ENCODE data around the gene INPP5A. TPM values are rescaled to one million over a fixed set of nuclear protein-coding genes. Genes with fewer than 3 reads are reported as not detected.

The INPP5A gene
- total and polyA plus RNA-seq, 2 of the 13 experiments (the other 11 are each of a cell fraction or from before 2014, with no cell fraction given): 17.5 to 37.9 TPM

DNA sequence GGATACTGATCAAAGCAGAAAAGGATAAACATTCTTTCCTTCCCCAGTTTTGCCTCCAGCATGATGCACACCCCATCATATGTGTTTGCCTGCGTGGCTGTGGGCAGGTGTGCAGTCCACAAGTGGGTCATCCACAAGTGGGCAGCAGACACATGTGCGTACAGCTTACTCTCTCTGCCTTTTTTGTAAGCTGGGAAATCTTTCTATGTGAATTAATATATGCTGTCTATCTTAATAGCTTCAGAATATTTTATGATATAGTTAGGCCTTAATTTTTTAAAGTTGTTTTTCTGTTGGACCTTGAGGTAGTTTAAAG lies 80.1 kb downstream of the INPP5A start:
- ATAC-seq (no peak), DNase-seq (ENCODE audit: low spot score) (no peak), FAIRE-seq (no peak)
- H3K27me3 ChIP-seq (ENCODE audit: control insufficient read depth in 1 of 2, insufficient read depth in 2 of 2, low read length in 2 of 2): no peaks in the 10 kb centered on the region
- H3K79me2 ChIP-seq (ENCODE audit: insufficient read depth, low read length): no peaks in the 10 kb centered on the region
- no TSS peak for BruUV-seq (replicated peaks)
- no peak overlapping the region for H3K9ac ChIP-seq (ENCODE audit: insufficient read depth, low read depth, low read length)
- in situ Hi-C loops (cut with HindIII; ENCODE audit: extremely low pct_ligation_motif_present, low pct_unique_long_range_greater_than_20kb) (no loop called here), intact Hi-C loops (cut with micrococcal nuclease; ENCODE audit: unreplicated experiment) (no loop called here)
- no peaks in the 10 kb centered on the region for H3K4me1 ChIP-seq (ENCODE audit: insufficient read depth, low read length)
- 100% methylated on average over 2 of the region's 2 CpGs for WGBS (ENCODE audit: low lambda C conversion rate)
- CTCF ChIA-PET (ENCODE audit: low intra/inter-chr PET ratio, low total read pairs): no interaction called here
- peaks cover 17% of the 10 kb centered on the region for H3K9me3 ChIP-seq (ENCODE audit: low read length)
- H2AFZ ChIP-seq (ENCODE audit: low read length): no peak overlapping the region
- no peak overlapping the region for H3K27ac ChIP-seq (ENCODE audit: extremely low read length, insufficient read depth, low read length)
- H4K20me1 ChIP-seq (ENCODE audit: insufficient read depth, low read length): no peaks in the 10 kb centered on the region
- no peak overlapping the region for H3K4me3 ChIP-seq (replicated peaks in 1 of 3; ENCODE audit: insufficient read depth in 1 of 3, low read depth in 2 of 3, low read length in 3 of 3)
- no peaks in the 10 kb centered on the region for H3K36me3 ChIP-seq (replicated peaks in 1 of 2; ENCODE audit: control insufficient read depth in 1 of 2, insufficient read depth in 2 of 2, low read length in 2 of 2)
- H3K4me2 ChIP-seq (ENCODE audit: low read depth, low read length): no peak overlapping the region
- POLR2A ChIA-PET: no interaction called here
- TF ChIP-seq, protein P1, sequence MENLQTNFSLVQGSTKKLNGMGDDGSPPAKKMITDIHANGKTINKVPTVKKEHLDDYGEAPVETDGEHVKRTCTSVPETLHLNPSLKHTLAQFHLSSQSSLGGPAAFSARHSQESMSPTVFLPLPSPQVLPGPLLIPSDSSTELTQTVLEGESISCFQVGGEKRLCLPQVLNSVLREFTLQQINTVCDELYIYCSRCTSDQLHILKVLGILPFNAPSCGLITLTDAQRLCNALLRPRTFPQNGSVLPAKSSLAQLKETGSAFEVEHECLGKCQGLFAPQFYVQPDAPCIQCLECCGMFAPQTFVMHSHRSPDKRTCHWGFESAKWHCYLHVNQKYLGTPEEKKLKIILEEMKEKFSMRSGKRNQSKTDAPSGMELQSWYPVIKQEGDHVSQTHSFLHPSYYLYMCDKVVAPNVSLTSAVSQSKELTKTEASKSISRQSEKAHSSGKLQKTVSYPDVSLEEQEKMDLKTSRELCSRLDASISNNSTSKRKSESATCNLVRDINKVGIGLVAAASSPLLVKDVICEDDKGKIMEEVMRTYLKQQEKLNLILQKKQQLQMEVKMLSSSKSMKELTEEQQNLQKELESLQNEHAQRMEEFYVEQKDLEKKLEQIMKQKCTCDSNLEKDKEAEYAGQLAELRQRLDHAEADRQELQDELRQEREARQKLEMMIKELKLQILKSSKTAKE (CRISPR knock-in tag; IDR thresholded peaks at IDR 0.05; ENCODE audit: borderline replicate concordance): no peak
- TF ChIP-seq SUZ12 (IDR thresholded peaks at IDR 0.05; ENCODE audit: low read depth, low read length) (no peak), MYC (CRISPR knock-in tag; IDR thresholded peaks at IDR 0.05; ENCODE audit: borderline replicate concordance) (no peak), FLYWCH1 (CRISPR knock-in tag; IDR thresholded peaks at IDR 0.05) (no peak), BCL6 (CRISPR knock-in tag; IDR thresholded peaks at IDR 0.05) (no peak), ZNF343 (CRISPR knock-in tag; IDR thresholded peaks at IDR 0.05) (no peak), GLI4 (CRISPR knock-in tag; IDR thresholded peaks at IDR 0.05; ENCODE audit: borderline replicate concordance) (no peak), ZNF672 (CRISPR knock-in tag; IDR thresholded peaks at IDR 0.05) (no peak), ZIK1 (CRISPR knock-in tag; IDR thresholded peaks at IDR 0.05; ENCODE audit: borderline replicate concordance, low read depth) (no peak)
- TF ChIP-seq, protein P2, sequence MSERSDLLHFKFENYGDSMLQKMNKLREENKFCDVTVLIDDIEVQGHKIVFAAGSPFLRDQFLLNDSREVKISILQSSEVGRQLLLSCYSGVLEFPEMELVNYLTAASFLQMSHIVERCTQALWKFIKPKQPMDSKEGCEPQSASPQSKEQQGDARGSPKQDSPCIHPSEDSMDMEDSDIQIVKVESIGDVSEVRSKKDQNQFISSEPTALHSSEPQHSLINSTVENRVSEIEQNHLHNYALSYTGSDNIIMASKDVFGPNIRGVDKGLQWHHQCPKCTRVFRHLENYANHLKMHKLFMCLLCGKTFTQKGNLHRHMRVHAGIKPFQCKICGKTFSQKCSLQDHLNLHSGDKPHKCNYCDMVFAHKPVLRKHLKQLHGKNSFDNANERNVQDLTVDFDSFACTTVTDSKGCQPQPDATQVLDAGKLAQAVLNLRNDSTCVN (CRISPR knock-in tag; IDR thresholded peaks at IDR 0.05; ENCODE audit: borderline replicate concordance): no peak
- TF ChIP-seq, protein P3, sequence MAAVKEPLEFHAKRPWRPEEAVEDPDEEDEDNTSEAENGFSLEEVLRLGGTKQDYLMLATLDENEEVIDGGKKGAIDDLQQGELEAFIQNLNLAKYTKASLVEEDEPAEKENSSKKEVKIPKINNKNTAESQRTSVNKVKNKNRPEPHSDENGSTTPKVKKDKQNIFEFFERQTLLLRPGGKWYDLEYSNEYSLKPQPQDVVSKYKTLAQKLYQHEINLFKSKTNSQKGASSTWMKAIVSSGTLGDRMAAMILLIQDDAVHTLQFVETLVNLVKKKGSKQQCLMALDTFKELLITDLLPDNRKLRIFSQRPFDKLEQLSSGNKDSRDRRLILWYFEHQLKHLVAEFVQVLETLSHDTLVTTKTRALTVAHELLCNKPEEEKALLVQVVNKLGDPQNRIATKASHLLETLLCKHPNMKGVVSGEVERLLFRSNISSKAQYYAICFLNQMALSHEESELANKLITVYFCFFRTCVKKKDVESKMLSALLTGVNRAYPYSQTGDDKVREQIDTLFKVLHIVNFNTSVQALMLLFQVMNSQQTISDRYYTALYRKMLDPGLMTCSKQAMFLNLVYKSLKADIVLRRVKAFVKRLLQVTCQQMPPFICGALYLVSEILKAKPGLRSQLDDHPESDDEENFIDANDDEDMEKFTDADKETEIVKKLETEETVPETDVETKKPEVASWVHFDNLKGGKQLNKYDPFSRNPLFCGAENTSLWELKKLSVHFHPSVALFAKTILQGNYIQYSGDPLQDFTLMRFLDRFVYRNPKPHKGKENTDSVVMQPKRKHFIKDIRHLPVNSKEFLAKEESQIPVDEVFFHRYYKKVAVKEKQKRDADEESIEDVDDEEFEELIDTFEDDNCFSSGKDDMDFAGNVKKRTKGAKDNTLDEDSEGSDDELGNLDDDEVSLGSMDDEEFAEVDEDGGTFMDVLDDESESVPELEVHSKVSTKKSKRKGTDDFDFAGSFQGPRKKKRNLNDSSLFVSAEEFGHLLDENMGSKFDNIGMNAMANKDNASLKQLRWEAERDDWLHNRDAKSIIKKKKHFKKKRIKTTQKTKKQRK (IDR thresholded peaks at IDR 0.05; ENCODE audit: low read length): no peak
- TF ChIP-seq, protein P4, sequence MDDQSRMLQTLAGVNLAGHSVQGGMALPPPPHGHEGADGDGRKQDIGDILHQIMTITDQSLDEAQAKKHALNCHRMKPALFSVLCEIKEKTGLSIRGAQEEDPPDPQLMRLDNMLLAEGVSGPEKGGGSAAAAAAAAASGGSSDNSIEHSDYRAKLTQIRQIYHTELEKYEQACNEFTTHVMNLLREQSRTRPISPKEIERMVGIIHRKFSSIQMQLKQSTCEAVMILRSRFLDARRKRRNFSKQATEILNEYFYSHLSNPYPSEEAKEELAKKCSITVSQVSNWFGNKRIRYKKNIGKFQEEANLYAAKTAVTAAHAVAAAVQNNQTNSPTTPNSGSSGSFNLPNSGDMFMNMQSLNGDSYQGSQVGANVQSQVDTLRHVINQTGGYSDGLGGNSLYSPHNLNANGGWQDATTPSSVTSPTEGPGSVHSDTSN (CRISPR knock-in tag; IDR thresholded peaks at IDR 0.05; ENCODE audit: borderline replicate concordance): no peak
- TF ChIP-seq, protein P5, sequence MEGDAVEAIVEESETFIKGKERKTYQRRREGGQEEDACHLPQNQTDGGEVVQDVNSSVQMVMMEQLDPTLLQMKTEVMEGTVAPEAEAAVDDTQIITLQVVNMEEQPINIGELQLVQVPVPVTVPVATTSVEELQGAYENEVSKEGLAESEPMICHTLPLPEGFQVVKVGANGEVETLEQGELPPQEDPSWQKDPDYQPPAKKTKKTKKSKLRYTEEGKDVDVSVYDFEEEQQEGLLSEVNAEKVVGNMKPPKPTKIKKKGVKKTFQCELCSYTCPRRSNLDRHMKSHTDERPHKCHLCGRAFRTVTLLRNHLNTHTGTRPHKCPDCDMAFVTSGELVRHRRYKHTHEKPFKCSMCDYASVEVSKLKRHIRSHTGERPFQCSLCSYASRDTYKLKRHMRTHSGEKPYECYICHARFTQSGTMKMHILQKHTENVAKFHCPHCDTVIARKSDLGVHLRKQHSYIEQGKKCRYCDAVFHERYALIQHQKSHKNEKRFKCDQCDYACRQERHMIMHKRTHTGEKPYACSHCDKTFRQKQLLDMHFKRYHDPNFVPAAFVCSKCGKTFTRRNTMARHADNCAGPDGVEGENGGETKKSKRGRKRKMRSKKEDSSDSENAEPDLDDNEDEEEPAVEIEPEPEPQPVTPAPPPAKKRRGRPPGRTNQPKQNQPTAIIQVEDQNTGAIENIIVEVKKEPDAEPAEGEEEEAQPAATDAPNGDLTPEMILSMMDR (CRISPR knock-in tag; IDR thresholded peaks at IDR 0.05): no peak
- TF ChIP-seq, protein P6, sequence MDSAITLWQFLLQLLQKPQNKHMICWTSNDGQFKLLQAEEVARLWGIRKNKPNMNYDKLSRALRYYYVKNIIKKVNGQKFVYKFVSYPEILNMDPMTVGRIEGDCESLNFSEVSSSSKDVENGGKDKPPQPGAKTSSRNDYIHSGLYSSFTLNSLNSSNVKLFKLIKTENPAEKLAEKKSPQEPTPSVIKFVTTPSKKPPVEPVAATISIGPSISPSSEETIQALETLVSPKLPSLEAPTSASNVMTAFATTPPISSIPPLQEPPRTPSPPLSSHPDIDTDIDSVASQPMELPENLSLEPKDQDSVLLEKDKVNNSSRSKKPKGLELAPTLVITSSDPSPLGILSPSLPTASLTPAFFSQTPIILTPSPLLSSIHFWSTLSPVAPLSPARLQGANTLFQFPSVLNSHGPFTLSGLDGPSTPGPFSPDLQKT (CRISPR knock-in tag; IDR thresholded peaks at IDR 0.05; ENCODE audit: borderline replicate concordance): no peak

Measured in HepG2 (cell line).